ENCODE results near the gene FSTL5.

FSTL5 gene

DNA sequence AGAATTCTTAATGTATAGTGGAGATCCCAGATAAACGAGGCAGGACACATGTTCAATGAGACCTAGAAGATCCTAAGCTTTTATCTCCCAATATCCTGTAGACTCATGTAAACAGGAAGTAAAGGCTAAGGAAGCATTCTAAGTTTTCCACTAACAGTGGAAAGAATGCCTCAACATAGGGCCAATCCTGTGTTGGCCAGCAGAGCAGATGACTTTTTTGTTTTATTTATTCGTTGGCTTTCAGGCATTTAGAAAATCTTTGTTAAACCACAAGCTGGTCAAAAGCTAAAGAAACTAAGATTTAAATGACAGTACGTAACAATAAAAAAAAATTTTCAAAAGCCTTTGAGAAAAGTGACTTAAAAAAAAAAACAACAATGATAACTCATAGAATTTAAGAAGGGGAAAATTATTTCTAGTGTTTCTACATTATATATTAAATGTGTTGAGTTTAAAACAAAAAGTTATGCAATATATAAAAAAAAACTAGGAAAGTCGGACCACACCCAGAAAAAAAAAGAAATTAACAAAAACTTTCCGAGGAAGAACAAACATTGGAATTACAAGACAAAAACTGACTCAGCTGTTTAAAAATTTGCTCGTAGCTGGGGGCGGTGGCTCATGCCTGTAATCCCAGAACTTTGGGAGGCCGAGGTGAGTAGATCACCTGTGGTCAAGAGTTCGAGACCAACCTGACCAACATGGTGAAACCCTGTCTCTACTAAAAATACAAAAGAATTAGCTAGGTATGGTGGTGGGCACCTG, 759.3 kb downstream of the FSTL5 start:
- Histone ChIP-seq H3K27ac (no peak overlapping the region), H3K27me3 (no peaks in the 10 kb centered on the region), H3K4me3 (no peak overlapping the region), H3K9me3 (replicated peaks in 1 of 11) (no peaks in the 10 kb centered on the region; a peak in 1 of 22 replicates), H3K4me2 (no peak overlapping the region), H4K20me1 (no peaks in the 10 kb centered on the region), H3K9ac (no peak overlapping the region), H3K4me1 (no peaks in the 10 kb centered on the region), H3K36me3 (no peaks in the 10 kb centered on the region)
- TF ChIP-seq Cebpa-rat (IDR thresholded peaks at IDR 0.05), result no peak

GRCh38 chr4:161403781-161404180, 760.0 kb downstream of the FSTL5 start:
- no peak for TF ChIP-seq Cebpa-rat (IDR thresholded peaks at IDR 0.05)
- no peaks in the 10 kb centered on the region for H3K4me1 ChIP-seq
- H3K9ac ChIP-seq, result no peak overlapping the region
- H3K4me2 ChIP-seq, result no peak overlapping the region
- H3K27ac ChIP-seq, result no peak overlapping the region
- no peaks in the 10 kb centered on the region for H3K27me3 ChIP-seq
- H3K36me3 ChIP-seq, result no peaks in the 10 kb centered on the region
- H3K4me3 ChIP-seq, result no peak overlapping the region
- no peaks in the 10 kb centered on the region; a peak in 1 of 22 replicates for H3K9me3 ChIP-seq (replicated peaks in 1 of 11)
- H4K20me1 ChIP-seq, result no peaks in the 10 kb centered on the region

- Histone ChIP-seq H3K4me3 (no peak overlapping the region), H3K4me2 (no peak overlapping the region), H3K4me1 (no peaks in the 10 kb centered on the region), H3K27ac (no peak overlapping the region), H3K27me3 (no peaks in the 10 kb centered on the region), H3K9me3 (replicated peaks in 1 of 11) (no peaks in the 10 kb centered on the region), H3K9ac (no peak overlapping the region), H4K20me1 (no peaks in the 10 kb centered on the region; a peak in 1 of 22 replicates), H3K36me3 (no peaks in the 10 kb centered on the region)
- no peak for TF ChIP-seq Cebpa-rat (IDR thresholded peaks at IDR 0.05)
Observed at GRCh38 chr4:161393602-161394001, 770.2 kb downstream of the FSTL5 start.

DNA sequence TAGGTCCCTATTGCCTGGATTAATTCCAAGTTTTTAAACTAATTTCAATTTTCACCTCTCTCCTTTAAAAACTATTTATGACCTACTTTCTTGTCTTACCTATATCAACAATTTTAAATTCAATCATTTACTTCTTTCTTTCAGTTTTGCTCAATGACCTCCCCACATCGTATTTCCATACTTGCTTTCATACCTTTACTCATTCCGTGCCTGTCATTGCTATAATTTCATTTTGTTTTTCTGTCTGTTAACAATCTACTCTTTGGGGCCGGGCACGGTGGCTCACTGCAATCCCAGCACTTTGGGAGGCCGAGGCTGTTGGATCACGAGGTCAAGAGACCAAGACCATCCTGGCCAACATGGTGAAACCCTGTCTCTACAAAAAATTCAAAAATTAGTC, 781.1 kb downstream of the FSTL5 start:
- H3K4me2 ChIP-seq, result no peak overlapping the region
- H3K4me3 ChIP-seq, result no peak overlapping the region
- H3K9ac ChIP-seq, result no peak overlapping the region
- no peak overlapping the region for H3K27ac ChIP-seq
- no peaks in the 10 kb centered on the region for H3K36me3 ChIP-seq
- H4K20me1 ChIP-seq, result no peaks in the 10 kb centered on the region
- H3K9me3 ChIP-seq (replicated peaks in 1 of 11), result no peaks in the 10 kb centered on the region
- H3K4me1 ChIP-seq, result no peaks in the 10 kb centered on the region
- no peak for TF ChIP-seq Cebpa-rat (IDR thresholded peaks at IDR 0.05)
- H3K27me3 ChIP-seq, result no peaks in the 10 kb centered on the region

DNA sequence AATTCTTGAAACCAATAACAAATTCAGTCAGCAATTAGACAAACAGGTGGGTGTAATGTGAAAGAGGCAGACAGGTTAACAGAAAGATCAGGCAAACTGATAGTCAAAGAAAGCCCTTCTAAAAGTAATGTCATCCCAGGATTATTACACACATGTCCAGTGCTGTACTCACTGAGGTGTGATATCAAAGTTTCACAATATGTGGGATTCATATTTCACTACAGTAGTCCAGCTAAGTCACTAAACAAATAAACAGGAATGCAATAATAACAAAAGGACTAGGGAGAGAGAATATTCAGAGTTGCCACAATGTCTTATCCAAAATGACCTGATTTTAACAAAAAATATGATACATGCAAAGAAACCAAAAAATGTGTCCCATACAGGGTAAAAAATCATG, 787.5 kb downstream of the FSTL5 start:
- H3K27ac ChIP-seq, result no peak overlapping the region
- no peaks in the 10 kb centered on the region for H3K4me1 ChIP-seq
- H3K4me3 ChIP-seq, result no peak overlapping the region
- H3K27me3 ChIP-seq, result no peaks in the 10 kb centered on the region
- H3K4me2 ChIP-seq, result no peak overlapping the region
- peaks cover 7 to 16% (median 11%) of the 10 kb centered on the region in 11 experiments; a peak in 13 of 22 replicates for H3K9me3 ChIP-seq (replicated peaks in 1 of 11)
- H4K20me1 ChIP-seq, result no peaks in the 10 kb centered on the region
- no peak for TF ChIP-seq Cebpa-rat (IDR thresholded peaks at IDR 0.05)
- H3K36me3 ChIP-seq, result no peaks in the 10 kb centered on the region
- H3K9ac ChIP-seq, result no peak overlapping the region

GRCh38 chr4:161364681-161365080, 799.1 kb downstream of the FSTL5 start:
- H3K4me1 ChIP-seq, result no peaks in the 10 kb centered on the region

GRCh38 chr4:161360982-161361381, 802.8 kb downstream of the FSTL5 start:
- H3K27ac ChIP-seq, result no peak overlapping the region
- no peaks in the 10 kb centered on the region for H3K36me3 ChIP-seq

More at GRCh38 chr4:161364681-161365080, 799.1 kb downstream of the FSTL5 start:
- Histone ChIP-seq H3K4me2 (no peak overlapping the region), H3K27me3 (no peaks in the 10 kb centered on the region), H3K9me3 (replicated peaks in 1 of 11) (no peaks in the 10 kb centered on the region), H4K20me1 (no peaks in the 10 kb centered on the region), H3K4me3 (no peak overlapping the region), H3K36me3 (no peaks in the 10 kb centered on the region), H3K27ac (no peak overlapping the region), H3K9ac (no peak overlapping the region)
- TF ChIP-seq Cebpa-rat (IDR thresholded peaks at IDR 0.05), result no peak

DNA sequence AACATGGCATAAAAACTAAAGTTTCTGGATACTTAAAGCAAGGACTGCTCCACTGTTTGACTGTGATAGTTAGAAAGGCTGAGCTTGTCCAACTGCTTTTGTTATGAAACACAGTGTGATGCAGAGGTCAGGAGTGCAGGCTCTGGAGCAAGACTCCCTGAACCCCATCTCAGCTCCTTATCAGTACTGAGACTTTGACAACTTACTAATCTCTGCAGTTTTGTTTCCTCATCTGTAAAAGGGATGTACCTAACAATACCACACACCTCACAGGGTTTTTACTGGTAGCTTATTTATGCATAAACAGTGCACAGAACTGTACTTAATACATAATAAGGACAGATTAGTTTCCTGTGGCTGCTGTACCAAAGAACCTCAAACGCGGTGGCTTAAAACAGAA, 804.3 kb downstream of the FSTL5 start:
- TF ChIP-seq Cebpa-rat (IDR thresholded peaks at IDR 0.05), result no peak
- no peak overlapping the region for H3K4me2 ChIP-seq
- no peak overlapping the region for H3K9ac ChIP-seq
- no peaks in the 10 kb centered on the region for H4K20me1 ChIP-seq
- no peaks in the 10 kb centered on the region for H3K36me3 ChIP-seq
- H3K9me3 ChIP-seq (replicated peaks in 1 of 11), result no peaks in the 10 kb centered on the region
- H3K4me3 ChIP-seq, result no peak overlapping the region
- no peaks in the 10 kb centered on the region for H3K4me1 ChIP-seq
- H3K27ac ChIP-seq, result no peak overlapping the region
- no peaks in the 10 kb centered on the region for H3K27me3 ChIP-seq

More at GRCh38 chr4:161360982-161361381, 802.8 kb downstream of the FSTL5 start:
- Histone ChIP-seq H3K4me1 (no peaks in the 10 kb centered on the region), H3K27me3 (no peaks in the 10 kb centered on the region), H3K9me3 (replicated peaks in 1 of 11) (no peaks in the 10 kb centered on the region), H3K9ac (no peak overlapping the region), H3K4me2 (no peak overlapping the region), H3K4me3 (no peak overlapping the region), H4K20me1 (no peaks in the 10 kb centered on the region)
- TF ChIP-seq Cebpa-rat (IDR thresholded peaks at IDR 0.05), result no peak

- H3K36me3 ChIP-seq, result no peaks in the 10 kb centered on the region
- H3K4me1 ChIP-seq, result no peaks in the 10 kb centered on the region
- H3K27me3 ChIP-seq, result no peaks in the 10 kb centered on the region
- no peak overlapping the region for H3K27ac ChIP-seq
- TF ChIP-seq Cebpa-rat (IDR thresholded peaks at IDR 0.05), result no peak
- H3K9ac ChIP-seq, result no peak overlapping the region
- no peak overlapping the region for H3K4me3 ChIP-seq
- no peak overlapping the region for H3K4me2 ChIP-seq
- no peaks in the 10 kb centered on the region for H4K20me1 ChIP-seq
- no peaks in the 10 kb centered on the region for H3K9me3 ChIP-seq (replicated peaks in 1 of 11)
Observed at GRCh38 chr4:161356351-161356750, 807.4 kb downstream of the FSTL5 start.

DNA sequence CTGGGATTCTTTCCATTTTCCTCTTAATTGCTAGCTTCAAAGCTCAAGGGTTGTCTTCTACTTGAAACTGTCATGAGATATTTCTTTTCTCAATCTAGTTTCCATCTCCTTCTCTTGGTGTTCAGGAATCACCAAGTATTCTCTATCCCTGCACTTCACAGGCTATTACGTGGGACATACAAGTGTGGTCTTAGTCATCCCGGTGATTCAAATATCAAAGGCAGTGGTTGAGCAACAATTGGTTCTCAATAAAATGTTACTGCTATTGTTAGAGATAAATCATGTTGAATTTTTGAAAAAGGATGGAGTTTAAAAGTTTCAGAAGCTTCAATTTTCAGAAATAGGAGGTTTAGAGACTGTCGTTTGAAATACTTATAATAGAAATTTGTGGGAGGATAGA, 812.9 kb downstream of the FSTL5 start:
- no peaks in the 10 kb centered on the region for H3K4me1 ChIP-seq
- TF ChIP-seq Cebpa-rat (IDR thresholded peaks at IDR 0.05), result no peak
- no peak overlapping the region for H3K27ac ChIP-seq
- H3K27me3 ChIP-seq, result no peaks in the 10 kb centered on the region
- H3K9ac ChIP-seq, result no peak overlapping the region
- H3K36me3 ChIP-seq, result no peaks in the 10 kb centered on the region
- no peaks in the 10 kb centered on the region for H4K20me1 ChIP-seq
- no peak overlapping the region for H3K4me2 ChIP-seq
- H3K4me3 ChIP-seq, result no peak overlapping the region
- H3K9me3 ChIP-seq (replicated peaks in 1 of 11), result peaks cover 0 to 7% (median 0%) of the 10 kb centered on the region in 11 experiments; a peak in 2 of 22 replicates
